C4-2B (cell line): Measurements from ENCODE around the gene CLCNKB.

Experiments
- H3K27ac ChIP-seq: fragments of 450-650 bp; 2 replicates; pipeline ENCODE4 v1.5.1; 2017
- CTCF ChIP-seq: fragments of 450-650 bp; conservative IDR thresholded peaks from 2 replicates; pipeline ENCODE4 v1.5.1; 2017; ENCODE audit warnings: mild to moderate bottlenecking
- ZFX ChIP-seq: fragments of 450-650 bp; IDR thresholded peaks from 2 replicates; pipeline ENCODE4 v1.6.1; 2017

Gene CLCNKB

DNA sequence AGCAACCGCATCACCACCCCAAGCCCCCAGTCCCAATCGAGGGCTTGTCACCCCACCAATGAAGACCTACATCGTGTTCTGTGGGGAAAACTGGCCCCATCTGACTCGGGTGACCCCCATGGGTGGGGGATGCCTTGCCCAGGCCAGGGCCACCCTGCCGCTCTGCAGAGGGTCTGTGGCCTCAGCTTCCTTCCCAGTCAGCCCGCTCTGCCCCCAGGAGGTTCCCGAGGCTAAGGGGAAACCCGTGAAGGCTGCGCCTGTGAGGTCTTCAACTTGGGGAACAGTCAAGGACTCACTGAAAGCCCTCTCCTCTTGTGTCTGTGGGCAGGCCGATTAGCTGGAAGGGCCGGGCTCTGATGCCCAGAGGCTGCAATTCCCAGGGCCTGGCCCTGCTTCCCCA is 37.6 kb upstream of the CLCNKB start:
- no peak overlapping the region for H3K27ac ChIP-seq
- TF ChIP-seq CTCF (no peak), ZFX (no peak)

GRCh38 chr1:16006552-16007485 is 36.8 kb upstream of the CLCNKB start:
- TF ChIP-seq CTCF (no peak; the same call in 1 of the 2 replicates), ZFX (no peak)
- no peak overlapping the region for H3K27ac ChIP-seq

DNA sequence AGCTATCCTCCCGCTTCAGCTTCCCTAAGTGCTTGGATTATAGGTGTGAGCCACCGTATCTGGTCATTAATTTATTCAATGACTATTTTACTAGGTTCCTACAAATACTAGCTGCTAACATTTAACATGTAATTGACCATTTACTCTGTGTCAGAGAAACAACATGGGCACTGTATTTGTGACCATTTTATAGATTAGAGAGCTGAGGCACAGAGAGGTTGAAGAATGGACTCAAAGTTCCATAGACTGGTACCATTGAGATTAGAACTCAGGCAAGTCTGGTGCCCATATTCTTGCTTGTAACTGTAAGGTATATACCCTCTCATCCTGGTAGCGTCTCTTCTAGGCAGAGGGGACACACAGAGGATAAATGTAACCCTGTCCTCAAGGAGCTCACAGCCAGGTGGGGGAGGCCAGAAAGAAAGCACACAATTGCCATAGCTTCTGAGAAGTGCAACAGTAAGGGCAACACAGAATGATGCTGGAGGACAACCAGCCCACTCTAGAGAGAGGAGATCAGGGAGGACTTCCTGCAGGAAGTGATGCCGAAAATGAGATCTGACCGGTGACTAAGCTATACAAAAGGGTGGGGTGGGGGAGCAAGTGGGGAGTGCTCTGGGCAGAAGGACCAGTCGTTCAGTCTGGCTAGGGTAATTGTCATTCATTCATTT is 35.8 kb upstream of the CLCNKB start:
- TF ChIP-seq ZFX (no peak), CTCF (no peak)
- no peak overlapping the region for H3K27ac ChIP-seq

DNA sequence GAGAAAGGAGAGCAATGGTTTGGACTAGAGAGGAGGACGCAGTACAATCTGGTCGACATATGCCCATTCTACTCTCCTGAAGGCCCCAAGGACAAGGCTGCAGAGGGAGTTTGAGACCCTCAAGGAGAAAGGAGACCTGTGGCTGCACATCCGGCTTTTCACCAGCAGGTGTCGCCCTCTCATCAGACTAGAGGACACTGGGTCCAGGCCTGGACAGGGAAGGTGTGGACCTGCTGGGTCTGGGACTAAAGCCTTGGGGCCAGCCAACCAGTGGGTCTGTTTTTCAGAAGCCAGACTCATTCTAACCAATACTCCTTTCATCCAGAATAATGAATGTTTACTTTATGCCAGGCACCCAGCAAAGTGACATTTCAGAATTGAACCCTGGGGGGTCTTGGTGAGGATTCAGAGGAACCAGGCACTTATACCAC is 34.5 kb upstream of the CLCNKB start:
- H3K27ac ChIP-seq = no peak overlapping the region
- no peak for TF ChIP-seq ZFX
- TF ChIP-seq CTCF = peak; percentile 85

DNA sequence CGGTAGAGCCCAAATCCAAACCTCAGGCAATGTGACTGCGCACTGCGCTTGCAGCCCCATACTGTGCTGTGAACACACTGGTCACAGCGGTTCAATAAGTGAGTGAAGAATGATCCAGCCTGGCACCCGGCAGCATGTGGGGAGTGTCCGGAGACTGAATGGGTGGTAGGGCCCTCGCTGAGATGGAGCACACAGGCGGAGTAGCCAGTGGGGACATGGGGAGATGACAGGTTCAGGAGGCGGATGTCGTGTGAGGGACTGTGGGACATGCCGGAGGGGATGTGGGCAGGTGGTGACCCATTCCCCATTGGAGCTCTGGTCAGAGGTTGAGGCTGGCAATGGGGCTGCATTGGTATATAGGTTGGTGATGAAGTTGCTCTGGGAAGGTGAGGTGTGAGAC is 33.9 kb upstream of the CLCNKB start:
- TF ChIP-seq ZFX (no peak), CTCF (no peak)
- no peak overlapping the region for H3K27ac ChIP-seq

DNA sequence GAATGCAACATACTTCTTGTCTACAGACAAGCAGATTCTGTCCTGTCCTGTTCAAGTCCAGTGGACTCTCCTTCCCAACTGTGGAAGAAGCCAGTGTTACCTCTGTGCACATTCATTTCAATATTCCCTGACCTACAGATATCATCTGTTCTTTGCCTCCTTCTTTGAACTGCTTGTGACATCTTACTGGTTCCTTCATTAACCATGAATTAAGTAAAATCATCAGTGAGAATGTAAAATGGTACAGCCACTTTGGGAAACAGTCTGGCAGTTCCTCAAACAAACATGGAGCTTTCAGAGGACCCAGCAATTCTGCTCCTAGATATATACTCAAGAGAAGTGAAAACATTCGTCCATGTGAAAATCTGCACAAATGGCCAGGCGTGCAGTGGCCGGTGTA is 32.7 kb upstream of the CLCNKB start:
- H3K27ac ChIP-seq = no peak overlapping the region
- no peak for TF ChIP-seq ZFX
- TF ChIP-seq CTCF = no peak
